Measurements from ENCODE around the gene THAP2.
"Not testable (repeated sequence)": the region's sequence is repeated elsewhere in the genome, so short reads cannot be mapped to it uniquely, and the experiment has no call there.

The THAP2 gene

DNA sequence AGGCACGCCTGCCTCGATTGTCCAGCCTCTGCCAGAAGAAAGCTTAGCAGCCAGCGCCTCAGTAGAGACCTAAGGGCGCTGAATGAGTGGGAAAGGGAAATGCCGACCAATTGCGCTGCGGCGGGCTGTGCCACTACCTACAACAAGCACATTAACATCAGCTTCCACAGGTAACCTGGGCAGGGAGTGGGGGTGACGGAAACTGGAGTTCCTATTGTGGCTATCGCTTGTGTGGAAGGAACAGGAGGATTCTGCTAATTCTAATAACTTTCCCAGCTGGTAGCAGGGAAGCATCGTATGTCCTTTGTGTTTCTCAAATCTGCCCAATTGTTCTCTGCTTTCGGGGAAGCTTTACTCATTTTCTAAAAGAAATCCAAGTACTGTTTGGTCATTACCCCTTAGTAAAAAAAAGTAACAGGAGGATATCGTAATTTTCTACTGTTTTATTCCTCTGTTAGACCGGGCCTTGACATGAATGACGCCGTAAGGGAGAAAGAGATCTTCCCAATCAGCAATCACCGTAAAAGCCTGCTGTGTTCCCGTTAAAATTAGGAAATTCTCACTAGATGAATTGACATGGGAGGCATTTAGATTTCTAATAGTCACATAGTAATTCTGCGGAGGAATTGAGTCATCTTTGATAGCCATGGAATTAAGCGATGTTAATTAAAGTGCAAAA lies 449 bp downstream of the THAP2 start:
- no peak for DNase-seq

GRCh38 chr12:71665090-71665463 lies 976 bp downstream of the THAP2 start:
- no peak for DNase-seq

- DNase-seq = no peak
These were observed 2.2 kb downstream of the THAP2 start for GRCh38 chr12:71666259-71666658.

DNA sequence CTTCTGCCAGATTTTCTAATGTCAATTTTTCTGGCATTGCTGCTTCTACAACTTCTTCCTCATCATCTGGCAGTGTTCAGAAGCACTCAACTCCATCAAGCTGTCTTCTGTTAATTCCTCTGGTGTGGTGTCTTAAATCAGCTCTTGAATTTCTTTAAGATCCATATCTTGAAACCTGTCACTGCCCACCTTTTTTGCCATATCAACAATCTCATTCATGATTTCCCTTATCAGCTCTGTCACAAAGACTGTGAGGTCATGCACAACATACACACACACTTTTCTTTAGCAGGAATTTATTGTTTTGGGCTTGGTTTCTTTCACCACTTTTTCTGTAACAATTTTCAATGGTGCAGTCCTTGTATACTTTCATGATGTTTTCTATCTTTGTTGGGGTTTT lies 7.2 kb downstream of the THAP2 start:
- no peak for DNase-seq

- DNase-seq = no peak
These were observed 7.7 kb downstream of the THAP2 start for GRCh38 chr12:71671816-71672215.

DNA sequence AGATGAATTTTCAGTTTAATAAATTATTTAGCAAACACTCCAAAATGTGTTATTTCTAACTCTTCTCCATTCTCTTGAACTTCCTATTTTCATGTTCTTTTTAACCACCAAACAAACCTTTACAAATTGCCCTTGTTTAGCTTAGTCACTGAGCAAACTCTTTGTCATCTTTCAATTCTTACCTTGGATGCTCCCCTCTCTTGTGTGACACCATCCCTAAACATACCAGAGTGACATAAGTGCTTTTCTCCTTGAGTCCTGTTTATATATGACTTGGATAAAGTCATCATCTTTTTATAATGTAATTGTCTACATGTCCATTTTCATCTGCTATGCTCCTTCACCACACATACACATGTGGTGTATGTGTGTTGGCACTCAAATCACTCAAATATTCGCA lies 18.4 kb downstream of the THAP2 start:
- DNase-seq = no peak

DNA sequence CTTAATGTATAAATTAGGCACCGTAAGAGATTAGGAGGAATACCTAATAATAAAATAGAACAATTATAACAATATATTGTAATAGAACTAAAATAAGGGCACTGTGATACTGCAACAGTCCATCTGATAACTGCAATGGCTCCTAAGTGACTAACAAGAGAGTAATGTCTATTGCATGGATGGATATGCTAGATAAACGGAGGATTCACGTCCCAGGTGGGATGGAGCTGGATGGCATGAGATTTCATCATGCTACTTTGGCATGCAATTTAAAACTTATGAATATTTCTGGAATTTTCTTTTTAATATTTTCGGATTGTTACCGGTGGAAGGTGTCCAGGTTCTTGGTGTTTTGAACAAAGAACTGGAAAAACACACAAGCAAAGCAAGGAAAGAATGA lies 19.5 kb downstream of the THAP2 start:
- no peak for DNase-seq

GRCh38 chr12:71684081-71684480 lies 20.0 kb downstream of the THAP2 start:
- no peak for DNase-seq

DNA sequence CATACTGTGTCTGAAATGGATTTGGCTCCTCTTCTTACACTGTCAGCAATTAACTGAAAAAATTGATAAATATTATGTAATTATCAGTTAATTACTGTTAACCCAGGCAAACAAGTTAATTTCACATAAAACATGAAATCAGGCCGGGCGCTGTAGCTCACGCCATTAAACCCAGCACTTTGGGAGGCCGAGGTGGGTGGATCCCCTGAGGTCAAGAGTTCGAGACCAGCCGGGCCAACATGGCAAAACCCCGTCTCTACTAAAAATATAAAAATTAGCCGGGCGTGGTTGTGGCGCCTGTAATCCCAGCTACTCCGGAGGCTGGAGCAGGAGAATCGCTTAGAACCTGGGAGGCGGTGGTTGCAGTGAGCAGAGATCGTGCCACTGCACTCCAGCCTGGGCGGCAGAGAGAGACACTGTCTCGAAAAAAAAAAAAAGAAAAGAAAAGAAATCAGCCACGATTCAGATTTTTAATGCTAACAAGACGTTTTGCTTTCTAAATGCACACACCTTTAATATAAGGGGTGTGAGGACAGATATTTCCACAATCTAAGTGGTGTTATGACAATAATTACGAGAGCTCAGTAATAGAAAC lies 21.3 kb downstream of the THAP2 start:
- DNase-seq = no peak

DNA sequence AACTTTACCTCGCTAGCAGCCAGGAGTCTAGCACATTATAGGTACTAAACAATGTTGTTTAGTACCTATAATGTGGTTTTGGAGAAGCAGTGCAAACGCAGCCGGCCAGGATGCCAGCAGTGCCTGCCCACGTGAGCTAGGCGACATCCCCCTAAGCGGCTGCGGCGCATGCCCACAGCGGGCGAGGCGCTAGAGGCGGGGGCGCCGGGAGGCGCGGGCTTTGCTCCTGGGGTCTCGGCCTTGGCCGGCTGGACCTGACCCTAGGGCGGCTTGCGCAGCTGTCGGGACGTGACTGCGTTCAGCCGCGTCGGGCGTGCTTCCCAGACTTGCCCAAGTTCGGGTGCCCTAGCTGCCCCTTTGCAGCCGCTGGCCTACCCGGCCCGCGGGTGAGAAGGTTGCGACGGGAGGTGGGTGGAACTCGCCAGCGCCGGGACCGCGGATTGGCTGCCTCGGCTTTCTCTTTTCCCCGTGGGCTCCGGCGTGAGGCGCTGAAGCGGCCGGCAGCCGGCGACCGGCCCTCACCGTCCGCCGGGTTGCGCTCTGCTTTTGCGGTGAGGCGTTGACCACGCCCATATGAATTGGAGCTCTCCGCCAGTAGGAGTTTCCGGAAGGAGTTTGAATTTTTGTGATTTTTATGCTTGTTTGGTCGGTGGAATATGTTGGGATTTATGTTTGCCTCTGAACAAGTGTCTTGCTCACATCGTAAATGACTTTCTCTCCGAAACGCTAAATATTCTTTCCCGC lies 22.0 kb downstream of the THAP2 start, which contains the start of gene TMEM19:
Gene TMEM19, plus strand, starts transcription at position 169 of the 744 bp plus-strand sequence. CDS start 599 bp downstream, outside the sequence.
- DNase-seq = peak; percentile 50

GRCh38 chr12:71686658-71687025 lies 22.5 kb downstream of the THAP2 start:
- DNase-seq = no peak

DNA sequence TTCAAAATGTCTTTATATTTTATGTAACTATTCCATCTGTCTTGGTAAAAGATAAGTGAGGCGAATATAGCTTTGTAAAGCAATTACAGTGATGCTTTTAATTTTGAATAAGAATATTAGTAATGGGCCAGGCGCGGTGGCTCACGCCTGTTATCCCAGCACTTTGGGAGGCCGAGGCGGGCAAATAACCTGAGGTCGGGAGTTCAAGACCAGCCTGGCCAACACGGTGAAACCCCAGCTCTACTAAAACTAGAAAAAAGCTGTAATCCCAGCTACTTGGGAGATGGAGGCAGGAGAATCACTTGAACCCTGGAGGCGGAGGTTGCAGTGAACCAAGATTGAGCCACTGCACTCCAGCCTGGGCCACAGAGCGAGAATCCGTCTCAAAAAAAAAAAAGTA lies 23.1 kb downstream of the THAP2 start:
- DNase-seq = not testable (repeated sequence)

DNA sequence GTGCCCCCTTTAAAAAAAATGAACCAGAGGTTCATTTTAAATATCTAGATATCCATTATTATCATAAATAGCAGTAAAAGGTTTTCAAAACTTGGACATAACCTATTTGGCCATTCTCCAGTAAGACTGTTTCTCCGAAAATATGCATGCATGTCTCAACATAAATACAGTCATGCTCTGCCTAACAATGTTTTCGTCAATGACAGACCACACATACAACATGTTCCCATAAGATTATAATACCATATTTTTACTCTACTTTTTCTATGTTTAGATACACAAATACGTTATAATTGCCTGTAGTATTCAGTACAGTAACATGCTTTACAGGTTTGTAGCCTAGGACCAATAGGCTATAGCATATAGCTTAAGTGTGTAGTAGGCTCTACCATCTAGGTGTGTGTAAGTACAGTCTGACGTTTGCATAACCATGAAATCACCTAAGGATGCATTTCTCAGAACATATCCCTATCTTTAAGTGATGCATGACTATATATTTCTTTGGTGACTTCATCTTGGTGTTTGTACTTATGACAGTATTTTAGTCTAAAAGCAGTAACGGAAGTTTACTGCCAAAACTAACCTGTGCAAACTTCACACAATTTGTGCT lies 25.0 kb downstream of the THAP2 start:
- DNase-seq = no peak

- DNase-seq = peak; percentile 17
These were observed 27.5 kb downstream of the THAP2 start for GRCh38 chr12:71691504-71692129.

DNA sequence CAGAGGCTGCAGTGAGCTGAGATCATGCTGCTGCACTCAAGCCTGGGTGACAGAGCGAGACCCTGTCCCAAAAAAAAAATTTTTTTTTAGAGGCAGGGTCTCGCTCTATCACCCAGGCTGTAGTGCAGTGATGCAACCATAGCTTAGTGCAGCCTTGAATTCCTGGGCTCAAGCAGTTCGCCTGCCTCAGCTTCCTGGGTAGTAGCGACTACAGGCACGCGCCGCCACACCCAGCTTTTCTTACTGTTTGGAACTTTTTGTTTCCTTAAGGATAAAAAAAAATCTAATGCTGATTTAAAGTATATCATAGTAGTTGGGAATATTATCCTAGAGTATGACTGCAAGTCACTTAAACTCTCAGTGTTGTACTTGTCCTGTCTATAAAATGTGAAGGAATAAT lies 29.0 kb downstream of the THAP2 start:
- DNase-seq = no peak

DNA sequence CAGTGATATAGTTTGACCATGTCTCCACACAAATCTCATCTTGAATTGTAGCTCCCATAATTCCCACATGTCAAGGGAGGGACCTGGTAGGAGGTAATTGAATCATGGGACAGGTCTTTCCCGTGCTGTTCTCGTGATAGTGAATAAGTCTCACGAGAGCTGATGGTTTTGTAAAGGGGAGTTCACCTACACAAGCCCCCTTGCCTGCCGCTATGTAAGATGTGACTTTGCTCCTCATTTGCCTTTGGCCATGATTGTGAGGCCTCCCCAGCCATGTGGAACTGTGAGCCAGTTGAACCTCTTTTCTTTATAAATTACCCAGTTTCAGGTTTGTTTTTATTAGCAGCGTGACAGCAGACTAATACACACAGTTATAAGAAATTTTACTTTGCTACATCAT lies 29.6 kb downstream of the THAP2 start:
- not testable (repeated sequence) for DNase-seq

GRCh38 chr12:71694099-71694820 lies 30.2 kb downstream of the THAP2 start:
- peak; percentile 15 for DNase-seq

DNA sequence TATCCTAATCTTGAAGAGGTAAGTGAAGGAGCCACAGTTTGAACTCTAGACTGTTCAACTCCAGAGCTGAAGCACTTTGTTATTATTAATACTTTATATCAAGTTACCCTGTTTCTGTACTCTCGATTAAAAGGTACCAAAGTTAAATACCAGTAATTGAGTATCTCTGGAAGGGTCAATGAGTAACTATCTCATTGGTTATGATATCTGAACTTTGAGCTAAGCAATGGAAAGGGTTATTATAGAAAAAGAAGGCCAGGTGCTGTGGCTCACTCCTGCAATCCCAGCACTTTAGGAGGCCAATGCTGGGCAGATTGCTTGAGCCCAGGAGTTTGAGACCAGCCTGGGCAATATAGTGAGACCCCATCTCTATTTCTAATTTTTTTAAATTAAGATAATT lies 31.7 kb downstream of the THAP2 start:
- DNase-seq = no peak

- not testable (repeated sequence) for DNase-seq
These were observed 38.1 kb downstream of the THAP2 start for GRCh38 chr12:71702181-71702580.

- DNase-seq = no peak
These were observed 38.5 kb downstream of the THAP2 start for GRCh38 chr12:71702590-71702989.

- DNase-seq = no peak
These were observed 39.1 kb downstream of the THAP2 start for GRCh38 chr12:71703206-71703605.

DNA sequence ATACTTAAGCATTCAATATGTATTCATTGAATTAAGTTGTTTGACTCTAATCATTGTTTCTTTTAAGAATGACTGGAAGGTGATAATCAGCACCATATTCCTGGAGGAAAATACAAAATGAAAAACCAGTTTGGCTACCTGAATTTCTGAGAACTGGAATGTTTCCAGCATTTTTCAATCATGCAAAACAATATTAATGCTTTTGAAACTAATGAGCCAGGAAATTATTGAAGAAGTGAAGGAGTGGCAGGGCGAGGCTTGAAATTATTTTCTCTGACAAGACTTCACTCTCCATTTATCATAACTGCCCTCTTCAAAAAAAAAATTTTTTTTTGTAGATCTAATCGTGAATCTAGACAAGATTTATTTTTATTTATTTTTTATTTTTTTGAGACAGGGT lies 40.8 kb downstream of the THAP2 start:
- peak; percentile 71 for DNase-seq

GRCh38 chr12:71708658-71709057 lies 44.6 kb downstream of the THAP2 start:
- DNase-seq = no peak
